Neural cell (in vitro differentiated cells): ENCODE measurements around the gene C6orf120. TPM values are rescaled to one million over a fixed set of nuclear protein-coding genes. Genes with fewer than 3 reads are reported as not detected.

ENCODE experiments used
- H2AFZ ChIP-seq: fragments of 200-600, 300-800 bp; sonication (generic), shearing (Covaris generic); 2 replicates; pipeline ENCODE4 v1.6.0; 2014; ENCODE audit warnings: low read depth, mild to moderate bottlenecking, antibody characterized with exemption, low read length, moderate library complexity
- H3F3A ChIP-seq: fragments of 200-600 bp; shearing (Covaris generic); 2 replicates; pipeline ENCODE4 v1.6.1; 2016; ENCODE audit warnings: mild to moderate bottlenecking, moderate library complexity, mixed read lengths, antibody characterized with exemption, low read length; ENCODE audit not compliant: insufficient read depth, poor library complexity, severe bottlenecking
- H3K27ac ChIP-seq: fragments of 200-600, 300-800 bp; sonication (generic), shearing (Covaris generic); 2 replicates; pipeline ENCODE4 v1.5.1; 2014; ENCODE audit warnings: mild to moderate bottlenecking, low read length, moderate library complexity
- H3K27me3 ChIP-seq: fragments of 300-800, 200-600 bp; sonication (generic), shearing (Covaris generic); 2 replicates; pipeline ENCODE4 v1.6.0; 2014; ENCODE audit warnings: mild to moderate bottlenecking, low read depth, low read length, moderate library complexity; ENCODE audit not compliant: insufficient read depth
- H3K36me3 ChIP-seq: fragments of 300-800, 200-600 bp; sonication (generic), shearing (Covaris generic); 2 replicates; pipeline ENCODE4 v1.5.1; 2014; ENCODE audit warnings: mild to moderate bottlenecking, antibody characterized with exemption, low read length, moderate library complexity; ENCODE audit not compliant: insufficient read depth
- H3K4me2 ChIP-seq: fragments of 300-800, 200-600 bp; sonication (generic), shearing (Covaris generic); 2 replicates; pipeline ENCODE4 v1.6.0; 2014; ENCODE audit warnings: mild to moderate bottlenecking, low read length
- H3K4me3 ChIP-seq: fragments of 300-800, 200-600 bp; sonication (generic), shearing (Covaris generic); 2 replicates; pipeline ENCODE4 v1.5.1; 2014; ENCODE audit warnings: mild to moderate bottlenecking, low read length, moderate library complexity
- H3K79me2 ChIP-seq: fragments of 200-600 bp; shearing (Covaris generic); replicated peaks from 2 replicates; pipeline ENCODE4 v1.6.0; 2014; ENCODE audit warnings: mild to moderate bottlenecking, low read length, moderate library complexity; ENCODE audit not compliant: insufficient read depth
- H3K9ac ChIP-seq: fragments of 300-800, 200-600 bp; sonication (generic), shearing (Covaris generic); 2 replicates; pipeline ENCODE4 v1.6.1; 2016; ENCODE audit warnings: mild to moderate bottlenecking, low read length, mixed read lengths
- H3K9me2 ChIP-seq: fragments of 200-600 bp; shearing (Covaris generic); 2 replicates; pipeline ENCODE4 v1.6.1; 2016; ENCODE audit warnings: mild to moderate bottlenecking, low read length, mixed read lengths; ENCODE audit not compliant: insufficient read depth
- H3K9me3 ChIP-seq: fragments of 200-600, 300-800 bp; sonication (generic), shearing (Covaris generic); 2 replicates; pipeline ENCODE4 v1.6.1; 2016; ENCODE audit warnings: mild to moderate bottlenecking, mixed run types, low read length, moderate library complexity, mixed read lengths
- H4K20me1 ChIP-seq: fragments of 200-600 bp; shearing (Covaris generic); 2 replicates; pipeline ENCODE4 v1.6.1; 2016; ENCODE audit warnings: mild to moderate bottlenecking, mixed run types; ENCODE audit not compliant: insufficient read depth
- CTCF ChIP-seq: fragments of 450-650 bp; IDR thresholded peaks from 2 replicates; pipeline ENCODE4 v1.5.1; 2014; ENCODE audit warnings: antibody characterized with exemption, mild to moderate bottlenecking, moderate library complexity; ENCODE audit not compliant: poor library complexity, severe bottlenecking
- EP300 ChIP-seq: fragments of 450-650 bp; conservative IDR thresholded peaks from 2 replicates; pipeline ENCODE4 v1.6.1; 2014; ENCODE audit warnings: antibody characterized with exemption, mild to moderate bottlenecking, moderate library complexity; ENCODE audit not compliant: poor library complexity, severe bottlenecking
- EZH2 ChIP-seq: fragments of 200-600, 300-800 bp; shearing (Covaris generic), sonication (generic); IDR thresholded peaks from 2 replicates; pipeline ENCODE4 v1.6.1; 2014; ENCODE audit warnings: antibody characterized with exemption, low read length, borderline replicate concordance, mild to moderate bottlenecking; ENCODE audit not compliant: insufficient read depth, poor library complexity, severe bottlenecking
- MXI1 ChIP-seq: fragments of 450-650 bp; conservative IDR thresholded peaks from 2 replicates; pipeline ENCODE4 v1.6.1; 2014; ENCODE audit warnings: antibody characterized with exemption, mild to moderate bottlenecking; ENCODE audit not compliant: poor library complexity, severe bottlenecking
- POLR2AphosphoS5 ChIP-seq: IDR thresholded peaks from 2 replicates; pipeline ENCODE4 v1.6.1; 2012
- RAD21 ChIP-seq: fragments of 450-650 bp; conservative IDR thresholded peaks from 2 replicates; pipeline ENCODE4 v1.6.1; 2014; ENCODE audit warnings: antibody characterized with exemption, mild to moderate bottlenecking, moderate library complexity
- SMC3 ChIP-seq: fragments of 450-650 bp; conservative IDR thresholded peaks from 2 replicates; pipeline ENCODE4 v1.6.1; 2014; ENCODE audit warnings: antibody characterized with exemption, mild to moderate bottlenecking, moderate library complexity; ENCODE audit not compliant: poor library complexity
- TAF1 ChIP-seq: IDR thresholded peaks from 2 replicates; pipeline ENCODE4 v1.6.1; 2012; ENCODE audit warnings: low read depth
- polyA plus RNA-seq: library from polyadenylated mRNA; depleted of rRNA; stranded (reverse); fragments of >200 nt; gene quantifications from 2 replicates; pipeline ENCODE4 v1.2.3, GENCODE V29; 2014
- TF ChIP-seq, protein P1 (sequence below): IDR thresholded peaks from 2 replicates; pipeline ENCODE4 v1.6.1; 2012; ENCODE audit warnings: borderline replicate concordance

The C6orf120 gene
- polyA plus RNA-seq, 1 donor from 2014 or later: 17.8 TPM

DNA sequence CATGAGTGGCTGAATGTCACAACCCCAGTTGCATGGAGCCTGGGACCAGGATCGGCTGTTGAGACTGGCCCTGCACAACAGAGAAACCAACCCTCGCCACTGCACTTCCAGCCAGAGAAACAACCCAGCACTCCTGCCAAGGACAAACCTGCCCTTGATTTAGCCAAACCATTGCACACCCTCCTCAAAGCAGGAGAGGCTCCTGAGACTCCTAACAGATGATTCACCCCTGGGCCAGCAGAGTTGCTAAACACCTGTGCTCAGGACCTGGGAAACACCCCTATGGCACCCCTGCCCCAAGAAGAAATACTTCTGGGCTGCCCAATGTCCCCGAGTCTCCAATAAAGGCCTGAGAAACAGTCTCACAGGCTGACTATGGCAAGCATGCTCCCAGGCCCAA is 17.9 kb upstream of the C6orf120 start:
- H3K27me3 ChIP-seq: no peaks in the 10 kb centered on the region
- no peaks in the 10 kb centered on the region for H4K20me1 ChIP-seq
- peaks cover 3% of the 10 kb centered on the region for H3K9me3 ChIP-seq
- H3K27ac ChIP-seq: no peak overlapping the region
- H3K79me2 ChIP-seq: no peaks in the 10 kb centered on the region
- no peak for TF ChIP-seq POLR2AphosphoS5
- TF ChIP-seq MXI1: no peak
- no peak for TF ChIP-seq SMC3
- TF ChIP-seq EP300: no peak
- TF ChIP-seq TAF1: no peak
- TF ChIP-seq EZH2: no peak
- TF ChIP-seq, protein P1, sequence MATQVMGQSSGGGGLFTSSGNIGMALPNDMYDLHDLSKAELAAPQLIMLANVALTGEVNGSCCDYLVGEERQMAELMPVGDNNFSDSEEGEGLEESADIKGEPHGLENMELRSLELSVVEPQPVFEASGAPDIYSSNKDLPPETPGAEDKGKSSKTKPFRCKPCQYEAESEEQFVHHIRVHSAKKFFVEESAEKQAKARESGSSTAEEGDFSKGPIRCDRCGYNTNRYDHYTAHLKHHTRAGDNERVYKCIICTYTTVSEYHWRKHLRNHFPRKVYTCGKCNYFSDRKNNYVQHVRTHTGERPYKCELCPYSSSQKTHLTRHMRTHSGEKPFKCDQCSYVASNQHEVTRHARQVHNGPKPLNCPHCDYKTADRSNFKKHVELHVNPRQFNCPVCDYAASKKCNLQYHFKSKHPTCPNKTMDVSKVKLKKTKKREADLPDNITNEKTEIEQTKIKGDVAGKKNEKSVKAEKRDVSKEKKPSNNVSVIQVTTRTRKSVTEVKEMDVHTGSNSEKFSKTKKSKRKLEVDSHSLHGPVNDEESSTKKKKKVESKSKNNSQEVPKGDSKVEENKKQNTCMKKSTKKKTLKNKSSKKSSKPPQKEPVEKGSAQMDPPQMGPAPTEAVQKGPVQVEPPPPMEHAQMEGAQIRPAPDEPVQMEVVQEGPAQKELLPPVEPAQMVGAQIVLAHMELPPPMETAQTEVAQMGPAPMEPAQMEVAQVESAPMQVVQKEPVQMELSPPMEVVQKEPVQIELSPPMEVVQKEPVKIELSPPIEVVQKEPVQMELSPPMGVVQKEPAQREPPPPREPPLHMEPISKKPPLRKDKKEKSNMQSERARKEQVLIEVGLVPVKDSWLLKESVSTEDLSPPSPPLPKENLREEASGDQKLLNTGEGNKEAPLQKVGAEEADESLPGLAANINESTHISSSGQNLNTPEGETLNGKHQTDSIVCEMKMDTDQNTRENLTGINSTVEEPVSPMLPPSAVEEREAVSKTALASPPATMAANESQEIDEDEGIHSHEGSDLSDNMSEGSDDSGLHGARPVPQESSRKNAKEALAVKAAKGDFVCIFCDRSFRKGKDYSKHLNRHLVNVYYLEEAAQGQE: no peak
- no peak for TF ChIP-seq RAD21
- TF ChIP-seq CTCF: no peak
- H3K9ac ChIP-seq: no peak overlapping the region
- H3K36me3 ChIP-seq: peaks cover 8% of the 10 kb centered on the region
- no peak overlapping the region for H3K4me3 ChIP-seq
- H3F3A ChIP-seq: no peaks in the 10 kb centered on the region
- no peaks in the 10 kb centered on the region for H3K9me2 ChIP-seq
- no peak overlapping the region for H3K4me2 ChIP-seq
- H2AFZ ChIP-seq: no peak overlapping the region

GRCh38 chr6:169685860-169686259 is 16.1 kb upstream of the C6orf120 start:
- H3F3A ChIP-seq: no peaks in the 10 kb centered on the region
- peaks cover 8% of the 10 kb centered on the region for H3K36me3 ChIP-seq
- H3K9me3 ChIP-seq: peaks cover 3% of the 10 kb centered on the region
- no peak overlapping the region for H3K4me2 ChIP-seq
- TF ChIP-seq EP300: no peak
- TF ChIP-seq MXI1: no peak
- TF ChIP-seq RAD21: no peak
- TF ChIP-seq SMC3: no peak
- TF ChIP-seq, protein P1: no peak
- no peak for TF ChIP-seq EZH2
- TF ChIP-seq POLR2AphosphoS5: no peak
- no peak for TF ChIP-seq TAF1
- no peak for TF ChIP-seq CTCF
- no peaks in the 10 kb centered on the region for H4K20me1 ChIP-seq
- no peaks in the 10 kb centered on the region for H3K79me2 ChIP-seq
- no peak overlapping the region for H2AFZ ChIP-seq
- no peaks in the 10 kb centered on the region for H3K9me2 ChIP-seq
- no peak overlapping the region for H3K27ac ChIP-seq
- no peak overlapping the region for H3K4me3 ChIP-seq
- no peaks in the 10 kb centered on the region for H3K27me3 ChIP-seq
- H3K9ac ChIP-seq: no peak overlapping the region
